OCI-M1 (cell line): ENCODE measurements around the gene CEP72.
A peak's percentile ranks its signal among the peaks of the same experiment; 100 is the strongest.
"Not testable (repeated sequence)": the region's sequence is repeated elsewhere in the genome, so short reads cannot be mapped to it uniquely, and the experiment has no call there.

ENCODE experiments used
- DNase-seq: peaks from one replicate; lab custom pipeline; 2025; lab: John Stamatoyannopoulos, UW

The CEP72 gene

GRCh38 chr5:598564-598890, 13.6 kb upstream of the CEP72 start:
- no peak for DNase-seq

GRCh38 chr5:600886-601541, 11.1 kb upstream of the CEP72 start:
- no peak for DNase-seq

GRCh38 chr5:601771-602465, 10.2 kb upstream of the CEP72 start:
- no peak for DNase-seq

GRCh38 chr5:602466-603035, 9.6 kb upstream of the CEP72 start:
- no peak for DNase-seq

- DNase-seq: no peak
These were observed 8.8 kb upstream of the CEP72 start for GRCh38 chr5:603081-603998.

GRCh38 chr5:604391-604831, 7.7 kb upstream of the CEP72 start:
- no peak for DNase-seq

GRCh38 chr5:605090-605489, 7.0 kb upstream of the CEP72 start:
- not testable (repeated sequence) for DNase-seq

GRCh38 chr5:606061-606460, 6.1 kb upstream of the CEP72 start:
- no peak for DNase-seq

- DNase-seq: no peak
These were observed 5.4 kb upstream of the CEP72 start for GRCh38 chr5:606526-607399.

GRCh38 chr5:607541-608428, 4.4 kb upstream of the CEP72 start:
- DNase-seq: no peak

DNA sequence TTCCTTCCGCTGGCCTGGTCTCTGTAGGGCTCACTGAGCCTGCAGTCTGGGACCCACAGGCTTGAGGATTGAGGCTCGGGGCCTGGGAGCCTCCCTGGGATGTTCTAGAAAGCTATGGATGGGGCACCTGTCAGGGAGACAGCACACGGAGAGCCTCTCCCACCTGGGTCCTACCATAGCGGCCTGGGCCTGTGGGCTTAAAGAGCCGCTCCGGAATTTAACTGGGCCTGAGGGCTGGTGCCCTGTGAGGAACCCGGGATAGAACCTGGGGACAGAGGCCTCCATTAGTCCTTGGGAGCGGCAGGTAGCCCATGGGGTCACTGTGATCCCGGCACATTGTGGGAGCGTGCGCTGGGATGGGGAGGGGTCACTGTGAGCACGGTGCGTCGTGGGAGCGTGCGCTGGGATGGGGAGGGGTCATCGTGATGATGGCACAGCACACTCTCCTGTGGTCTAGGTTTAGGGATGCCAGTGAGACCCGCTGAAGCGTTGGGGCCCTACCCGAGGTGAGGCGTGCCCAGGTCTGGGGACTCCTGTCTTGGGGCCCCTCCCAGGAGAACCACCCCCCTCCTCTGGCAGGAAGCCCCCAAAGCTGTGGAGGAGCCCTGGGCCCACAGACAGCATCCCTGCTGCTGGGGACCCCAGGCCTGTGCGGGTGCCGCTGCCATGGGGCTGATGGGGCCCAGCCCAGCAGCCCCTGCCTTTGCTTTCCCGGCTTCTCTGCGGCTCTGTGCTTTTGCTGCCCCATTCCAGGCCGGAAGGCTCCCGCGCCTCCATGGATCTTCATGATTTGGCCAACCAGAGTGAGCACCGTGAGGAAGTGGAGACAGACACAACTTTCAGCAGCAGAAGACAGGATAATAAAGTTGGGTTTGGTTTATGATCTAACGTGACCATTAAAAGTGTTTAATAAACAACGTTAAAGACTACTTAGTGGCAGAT, 3.4 kb upstream of the CEP72 start:
- DNase-seq: no peak

GRCh38 chr5:609506-609905, 2.6 kb upstream of the CEP72 start:
- no peak for DNase-seq

DNA sequence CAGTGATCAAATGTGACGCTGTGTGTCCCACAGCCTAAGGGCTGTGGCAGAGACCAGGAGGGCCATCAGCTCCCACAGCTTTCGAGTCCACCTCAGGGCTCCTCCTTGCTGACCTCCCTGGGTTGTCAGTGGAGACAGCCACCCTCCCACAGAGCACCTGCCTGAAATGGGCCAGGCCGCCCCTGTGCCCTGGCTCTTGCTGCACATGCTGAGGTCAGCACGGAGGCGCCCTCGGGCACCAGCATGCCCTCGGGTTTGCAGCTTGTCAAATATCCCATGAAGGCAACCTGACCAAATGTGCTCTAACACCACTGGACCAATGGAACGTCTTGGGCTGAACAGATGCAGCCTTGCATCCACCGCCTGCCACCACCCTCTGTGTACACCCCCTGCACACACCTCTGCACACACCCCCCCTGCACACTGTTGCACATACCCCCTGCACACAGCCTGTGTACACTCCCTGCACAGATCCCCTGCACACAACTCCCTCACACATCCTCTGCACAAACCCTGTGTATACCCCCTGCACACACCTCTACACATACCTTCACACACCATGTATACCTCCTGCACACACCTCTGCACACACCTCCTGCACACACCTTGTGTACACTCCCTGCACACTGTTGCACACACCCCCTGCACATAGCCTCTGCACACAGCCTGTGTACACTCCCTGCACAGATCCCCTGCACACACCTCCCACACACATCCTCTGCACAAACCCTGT, 2.0 kb upstream of the CEP72 start:
- DNase-seq: no peak

DNA sequence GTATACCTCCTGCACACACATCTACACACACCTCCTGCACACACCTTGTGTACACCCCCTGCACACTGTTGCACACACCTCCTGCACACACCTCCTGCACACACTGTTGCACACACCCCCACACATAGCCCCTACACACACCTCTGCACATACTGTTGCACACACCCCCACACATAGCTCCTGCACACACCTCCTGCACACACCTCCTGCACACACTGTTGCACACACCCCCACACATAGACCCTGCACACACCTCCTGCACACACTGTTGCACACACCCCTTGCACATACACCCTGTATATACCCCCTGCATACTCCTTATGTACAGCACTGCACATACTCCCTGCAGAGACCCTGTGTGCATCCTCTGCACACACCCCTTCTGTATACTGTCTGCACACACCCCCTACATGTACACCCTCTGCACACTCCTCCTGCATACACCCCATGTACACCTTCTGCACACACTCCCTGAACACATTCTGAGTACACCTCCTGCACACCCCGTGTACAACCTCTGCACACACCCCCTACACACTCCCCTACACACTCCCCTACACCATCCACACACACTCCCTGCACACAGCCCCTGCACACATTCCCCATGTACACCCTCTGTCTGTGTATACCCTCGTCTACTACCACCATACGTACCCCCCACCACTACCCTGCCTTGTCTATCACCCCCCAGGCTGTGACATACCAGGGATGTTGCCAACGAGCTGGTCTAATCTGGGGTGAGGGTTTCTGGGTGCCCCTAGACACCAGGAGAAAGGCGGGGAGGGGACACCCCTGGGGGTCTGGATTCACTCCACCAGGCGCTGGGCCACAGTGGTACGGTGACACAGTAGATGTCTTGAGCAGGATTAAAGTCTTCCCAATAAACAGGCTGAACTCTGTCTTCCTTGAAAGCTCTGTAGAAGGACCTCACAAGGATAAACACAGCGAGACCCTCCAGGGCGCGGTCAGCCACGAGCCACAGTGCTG, 1.1 kb upstream of the CEP72 start:
- DNase-seq: no peak

DNA sequence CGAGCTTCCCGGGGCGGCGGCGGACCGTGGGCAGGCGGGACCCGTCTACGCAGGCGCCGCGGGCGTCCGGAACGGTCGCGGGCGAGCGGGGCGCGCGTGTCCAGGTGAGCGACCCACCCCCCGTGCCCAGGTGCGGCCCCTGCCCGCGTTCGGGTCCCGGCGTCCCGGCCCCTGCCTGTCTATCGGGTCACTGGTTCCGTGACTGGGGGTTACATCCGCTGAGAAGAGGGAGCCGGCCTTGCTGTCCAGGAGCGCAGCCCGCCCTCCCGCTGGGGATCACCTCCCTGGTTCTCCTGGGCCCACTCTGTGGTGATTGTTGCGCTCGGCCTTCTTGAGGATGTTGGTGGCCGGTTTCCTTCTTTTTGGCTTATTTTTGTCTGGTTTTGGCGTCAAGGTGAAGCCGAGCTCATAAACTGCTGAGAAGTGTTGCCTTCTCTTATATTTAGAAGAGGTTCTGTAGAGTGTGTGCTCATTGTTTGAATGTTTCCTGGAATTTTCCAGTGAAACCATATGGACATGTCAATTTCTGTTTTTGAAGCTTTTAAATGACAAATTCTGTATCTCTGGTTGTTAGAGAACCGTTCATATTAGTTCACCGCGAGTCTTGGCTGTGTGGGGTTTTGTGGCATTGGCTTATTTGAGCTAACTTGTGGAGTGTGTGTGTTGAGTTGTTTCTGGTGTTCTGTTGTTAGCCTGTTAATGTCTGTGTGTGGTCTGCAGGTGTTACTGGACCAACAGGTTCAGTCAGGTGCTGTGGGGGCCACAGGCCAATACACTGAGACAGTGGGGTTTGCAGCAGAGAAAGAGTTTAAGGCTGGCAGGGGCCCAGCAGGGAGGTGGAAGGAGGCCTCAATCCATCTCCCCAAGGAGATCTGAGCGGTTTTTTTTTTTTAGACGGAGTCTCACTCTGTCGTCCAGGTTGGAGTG, 621 bp downstream of the CEP72 start:
- peak; percentile 37 for DNase-seq

- no peak for DNase-seq
These were observed 4.4 kb downstream of the CEP72 start for GRCh38 chr5:616484-617039.
